SIG-M5 treated with dmso at 0.1 percent for 504 hours (cell line): Measurements from ENCODE around the gene CDCP1.
A peak's percentile ranks its signal among the peaks of the same experiment; 100 is the strongest.

ENCODE experiments used
- DNase-seq: peaks from one replicate; lab custom pipeline; 2025; ENCODE audit not compliant: unreplicated experiment; lab: John Stamatoyannopoulos, UW

The CDCP1 gene

DNA sequence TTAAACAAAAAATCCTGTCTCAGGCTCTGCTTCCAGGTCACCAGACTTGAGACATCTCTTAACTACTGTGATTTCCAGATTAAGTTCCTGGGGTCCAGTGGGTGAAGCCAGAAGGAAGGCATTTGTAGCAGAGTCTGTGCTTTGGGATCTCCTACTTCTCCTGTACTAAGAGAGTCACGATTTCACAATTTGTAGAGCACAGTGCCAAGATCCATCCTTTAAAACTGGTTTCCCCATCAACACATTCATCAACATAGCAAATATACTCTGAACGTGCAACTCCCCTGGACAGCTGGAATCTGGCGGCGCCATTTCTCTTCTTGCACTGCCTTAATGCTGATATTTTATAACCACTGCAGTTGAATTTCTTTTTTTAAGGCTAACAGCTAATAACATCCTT lies 33.2 kb downstream of the CDCP1 start:
- peak; percentile 20 for DNase-seq

- DNase-seq = no peak
These were observed 35.7 kb downstream of the CDCP1 start for GRCh38 chr3:45110509-45110833.

GRCh38 chr3:45109771-45110508 lies 36.2 kb downstream of the CDCP1 start:
- peak; percentile 94 for DNase-seq

DNA sequence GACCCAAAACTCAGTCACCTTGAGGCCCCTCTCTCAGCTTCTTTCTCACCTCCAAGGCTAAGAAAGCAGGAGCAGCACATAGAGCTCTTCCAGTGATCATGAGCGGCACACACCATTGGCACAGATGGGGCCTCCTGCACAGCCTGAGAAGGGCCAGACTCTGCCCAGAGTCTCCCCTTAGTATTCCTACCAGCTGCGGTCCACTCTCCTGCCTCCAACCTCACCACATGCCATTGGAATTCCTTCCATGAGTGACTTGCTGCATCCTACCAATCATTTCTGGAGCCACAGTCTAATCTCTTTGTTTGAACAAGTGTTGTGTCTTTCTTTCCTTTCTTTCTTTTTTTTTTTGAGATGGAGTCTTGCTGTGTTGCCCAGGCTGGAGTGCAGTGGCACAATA lies 39.3 kb downstream of the CDCP1 start:
- DNase-seq = no peak

DNA sequence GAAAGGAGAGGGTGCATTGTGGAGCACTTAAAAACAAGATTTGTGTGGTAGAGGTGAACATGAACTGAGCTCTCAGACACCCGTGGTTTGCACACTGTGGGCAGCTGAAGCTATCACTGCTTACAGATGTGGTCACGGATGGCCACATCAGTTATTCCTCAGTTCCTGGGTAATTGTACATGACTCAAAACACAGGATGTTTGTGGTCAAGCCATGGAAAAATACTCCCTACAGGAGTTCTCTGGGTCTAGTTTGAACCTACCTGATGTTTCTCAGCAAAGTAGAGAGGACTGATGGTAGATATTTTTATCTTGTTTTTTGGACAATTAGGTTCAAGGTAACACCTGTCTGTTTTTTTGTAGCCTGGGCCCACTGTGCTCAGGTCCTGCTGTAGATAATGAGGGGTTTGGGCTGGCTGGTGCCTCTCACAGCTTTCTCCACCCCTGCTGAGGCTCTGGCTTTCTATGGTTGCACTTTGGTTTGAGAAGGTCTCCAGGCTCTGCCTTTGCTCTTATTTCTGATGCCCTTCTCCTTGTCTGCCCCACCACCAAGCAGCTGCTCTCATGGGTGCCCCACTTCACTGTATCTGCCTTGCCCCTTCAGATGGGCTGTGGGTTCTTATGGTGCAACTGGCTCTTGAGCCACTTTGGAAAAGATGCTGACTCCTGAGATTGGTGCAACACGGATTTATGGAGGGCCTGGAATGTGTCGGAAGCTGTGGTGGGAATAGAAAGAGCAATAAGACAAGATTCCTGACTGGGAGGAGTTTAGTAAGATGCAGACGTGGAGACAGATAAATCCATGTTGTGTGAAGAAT lies 40.1 kb downstream of the CDCP1 start:
- no peak for DNase-seq

GRCh38 chr3:45104715-45105711 lies 41.2 kb downstream of the CDCP1 start:
- no peak for DNase-seq

GRCh38 chr3:45103753-45104714 lies 42.1 kb downstream of the CDCP1 start:
- DNase-seq = no peak

GRCh38 chr3:45103334-45103733 lies 42.8 kb downstream of the CDCP1 start:
- DNase-seq = no peak

DNA sequence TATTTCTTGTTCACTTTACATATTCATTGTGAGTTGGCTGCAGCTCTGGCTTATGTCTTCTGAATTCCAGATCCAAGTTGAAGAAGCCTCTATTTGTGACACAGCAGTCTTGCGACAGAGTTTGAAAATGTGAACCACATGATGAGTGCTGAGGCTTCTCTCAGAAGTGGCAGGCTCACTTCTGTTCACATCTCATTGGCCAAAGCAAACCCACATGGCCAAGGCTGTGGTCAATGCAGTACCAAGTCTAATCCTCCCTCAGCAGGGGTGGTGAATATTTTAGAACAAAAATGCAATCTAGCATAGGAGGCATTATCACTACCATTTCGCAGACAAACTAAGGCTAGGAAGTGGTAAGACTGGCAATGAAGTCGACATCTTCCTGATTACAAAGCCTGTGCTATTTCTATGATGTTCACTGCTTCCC lies 45.2 kb downstream of the CDCP1 start:
- peak; percentile 91 for DNase-seq

GRCh38 chr3:45098310-45098709 lies 47.9 kb downstream of the CDCP1 start:
- DNase-seq = peak; percentile 75

- no peak for DNase-seq
These were observed 48.8 kb downstream of the CDCP1 start for GRCh38 chr3:45097296-45097883.

DNA sequence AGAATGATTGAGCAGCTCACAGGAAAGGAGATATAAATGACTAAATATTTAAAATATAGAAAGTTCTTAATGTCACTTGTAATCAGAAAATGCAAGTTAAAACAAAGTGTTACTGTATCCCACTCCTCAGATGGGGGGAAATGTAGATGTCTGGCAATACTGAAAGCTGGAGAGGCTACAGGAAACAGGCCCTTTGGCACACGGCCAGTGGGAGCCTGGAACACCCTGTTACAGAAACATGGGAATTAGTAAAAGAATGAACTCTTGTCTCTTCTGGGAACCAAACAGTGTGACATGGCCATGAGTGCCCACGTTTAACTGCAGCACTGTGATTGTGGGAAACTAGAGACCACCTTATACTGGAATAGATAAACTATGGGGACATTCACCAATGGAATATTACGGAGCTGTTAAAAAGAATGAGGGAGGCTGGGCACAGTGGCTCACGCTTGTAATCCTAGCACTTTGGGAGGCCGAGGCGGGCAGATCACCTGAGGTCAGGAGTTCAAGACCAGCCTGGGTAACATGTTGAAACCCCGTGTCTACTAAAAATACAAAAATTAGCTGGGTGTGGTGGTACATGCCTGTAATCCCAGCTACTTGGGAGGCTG lies 50.2 kb downstream of the CDCP1 start:
- DNase-seq = no peak

DNA sequence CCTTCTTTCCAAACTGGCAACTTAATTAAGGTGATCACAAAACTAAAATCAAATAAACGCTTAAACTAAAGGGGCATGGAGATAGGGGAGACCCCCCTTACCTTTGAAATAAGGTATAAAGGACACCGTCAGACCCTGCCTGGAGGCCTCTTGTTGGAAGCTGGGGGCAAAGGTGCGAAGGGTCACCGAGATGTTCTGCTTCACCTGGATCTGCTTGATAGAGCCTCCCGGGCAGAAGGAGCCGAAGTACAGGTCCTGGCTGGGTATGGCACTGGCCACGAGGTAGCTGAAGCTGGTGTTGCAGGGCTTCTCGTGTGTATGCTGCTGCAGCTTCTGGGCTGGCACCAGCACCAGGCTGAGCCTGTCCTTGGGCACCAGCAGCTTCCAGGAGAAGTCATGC lies 53.0 kb downstream of the CDCP1 start:
- no peak for DNase-seq

GRCh38 chr3:45092132-45093031 lies 53.8 kb downstream of the CDCP1 start:
- no peak for DNase-seq

- no peak for DNase-seq
These were observed 55.3 kb downstream of the CDCP1 start for GRCh38 chr3:45090855-45091254.

DNA sequence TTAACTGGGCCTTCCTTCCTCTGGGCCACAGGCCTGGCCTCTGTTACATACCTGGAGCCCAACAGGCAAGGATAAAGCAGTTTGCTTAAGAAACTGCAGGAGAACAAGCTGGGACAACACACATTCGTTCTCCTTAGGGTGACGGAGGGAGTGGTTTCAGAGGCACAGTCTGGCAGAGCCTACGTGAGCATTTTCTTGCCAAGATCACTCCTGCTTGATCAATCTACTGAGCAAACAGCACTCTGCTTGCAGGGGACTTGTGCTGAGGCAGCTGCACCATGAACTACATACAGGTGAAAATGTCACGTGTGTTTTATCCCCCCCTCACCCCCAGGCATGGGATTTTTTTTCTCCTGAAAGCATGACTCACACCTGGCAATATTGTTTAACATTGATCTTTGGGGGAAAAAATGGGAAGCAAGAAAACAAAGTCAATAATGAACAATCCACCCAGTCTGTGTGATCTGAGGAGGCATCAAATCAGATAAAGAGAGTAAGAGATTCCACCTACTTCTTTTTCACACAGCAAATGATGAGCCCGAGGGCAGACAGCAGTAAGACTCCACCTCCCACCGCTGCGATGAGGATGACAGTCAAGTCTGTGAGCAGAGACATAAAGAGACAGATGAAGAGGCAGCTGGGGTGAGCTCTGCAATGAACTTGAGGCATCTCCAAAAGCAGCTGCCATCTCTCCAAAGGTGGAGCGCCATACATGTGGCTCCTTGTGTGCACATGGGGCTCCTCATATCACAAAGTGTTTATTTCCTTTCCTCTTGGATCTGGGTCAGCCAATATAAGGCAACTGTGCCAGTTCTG lies 57.4 kb downstream of the CDCP1 start:
- DNase-seq = no peak

- DNase-seq = no peak
These were observed 59.0 kb downstream of the CDCP1 start for GRCh38 chr3:45087155-45087554.
